ENCODE results near the gene PDE4B.

Gene PDE4B

DNA sequence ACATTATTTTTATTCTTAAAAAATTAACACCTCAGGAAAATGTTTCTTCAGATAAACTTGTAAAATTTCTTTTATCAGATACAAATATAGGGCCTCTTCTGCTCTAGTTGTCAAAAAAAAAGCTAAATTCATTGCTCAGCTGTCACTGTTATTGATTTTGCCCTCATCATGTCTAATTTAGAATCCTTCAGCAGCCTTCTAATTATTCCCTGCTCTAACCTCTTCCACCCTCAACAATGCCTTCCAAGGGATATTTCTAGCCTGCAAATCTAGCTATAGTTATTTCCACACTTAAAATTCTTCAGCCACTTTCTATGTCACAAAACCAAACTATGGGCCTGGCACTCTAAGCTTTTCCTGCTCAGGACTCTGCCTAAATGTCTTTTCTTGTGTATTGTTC, 25.2 kb downstream of the PDE4B start:
- TF ChIP-seq, protein P1, sequence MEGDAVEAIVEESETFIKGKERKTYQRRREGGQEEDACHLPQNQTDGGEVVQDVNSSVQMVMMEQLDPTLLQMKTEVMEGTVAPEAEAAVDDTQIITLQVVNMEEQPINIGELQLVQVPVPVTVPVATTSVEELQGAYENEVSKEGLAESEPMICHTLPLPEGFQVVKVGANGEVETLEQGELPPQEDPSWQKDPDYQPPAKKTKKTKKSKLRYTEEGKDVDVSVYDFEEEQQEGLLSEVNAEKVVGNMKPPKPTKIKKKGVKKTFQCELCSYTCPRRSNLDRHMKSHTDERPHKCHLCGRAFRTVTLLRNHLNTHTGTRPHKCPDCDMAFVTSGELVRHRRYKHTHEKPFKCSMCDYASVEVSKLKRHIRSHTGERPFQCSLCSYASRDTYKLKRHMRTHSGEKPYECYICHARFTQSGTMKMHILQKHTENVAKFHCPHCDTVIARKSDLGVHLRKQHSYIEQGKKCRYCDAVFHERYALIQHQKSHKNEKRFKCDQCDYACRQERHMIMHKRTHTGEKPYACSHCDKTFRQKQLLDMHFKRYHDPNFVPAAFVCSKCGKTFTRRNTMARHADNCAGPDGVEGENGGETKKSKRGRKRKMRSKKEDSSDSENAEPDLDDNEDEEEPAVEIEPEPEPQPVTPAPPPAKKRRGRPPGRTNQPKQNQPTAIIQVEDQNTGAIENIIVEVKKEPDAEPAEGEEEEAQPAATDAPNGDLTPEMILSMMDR (IDR thresholded peaks at IDR 0.05; ENCODE audit: low read depth, low read length, missing control alignments), result no peak
- H3K27me3 ChIP-seq (replicated peaks), result no peaks in the 10 kb centered on the region
- H3K4me3 ChIP-seq (ENCODE audit: low read depth, low read length), result no peak overlapping the region
- no peak for DNase-seq
- no peak overlapping the region for H3K27ac ChIP-seq
- no peaks in the 10 kb centered on the region for H3K36me3 ChIP-seq (replicated peaks)
- in situ Hi-C loops (cut with HindIII; ENCODE audit: low pct_ligation_motif_present, low sequenced_read_pairs), result no loop called here

DNA sequence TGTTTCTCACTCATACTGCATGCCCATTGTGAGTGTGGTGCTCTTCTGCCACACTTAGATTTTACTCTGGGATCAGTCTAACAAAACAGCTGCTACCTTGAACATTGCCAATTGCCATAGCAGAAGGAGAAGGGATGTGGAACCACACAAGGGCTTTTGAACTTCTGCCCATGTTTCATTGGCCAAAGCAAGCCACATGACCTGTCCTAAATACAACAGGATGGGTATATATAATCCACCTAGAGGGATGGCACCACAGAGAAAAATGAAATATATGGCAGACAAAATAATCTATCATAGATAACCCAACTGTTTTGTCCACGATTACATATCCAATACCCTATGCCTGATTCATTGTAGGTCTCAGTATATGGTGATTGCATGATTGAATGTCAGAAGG, 26.3 kb downstream of the PDE4B start:
- Histone ChIP-seq H3K27ac (no peak overlapping the region), H3K36me3 (replicated peaks) (no peaks in the 10 kb centered on the region), H3K4me3 (ENCODE audit: low read depth, low read length) (no peak overlapping the region), H3K27me3 (replicated peaks) (no peaks in the 10 kb centered on the region)
- in situ Hi-C loops (cut with HindIII; ENCODE audit: low pct_ligation_motif_present, low sequenced_read_pairs), result no loop called here
- TF ChIP-seq, protein P1 (IDR thresholded peaks at IDR 0.05; ENCODE audit: low read depth, low read length, missing control alignments), result no peak
- DNase-seq, result no peak

DNA sequence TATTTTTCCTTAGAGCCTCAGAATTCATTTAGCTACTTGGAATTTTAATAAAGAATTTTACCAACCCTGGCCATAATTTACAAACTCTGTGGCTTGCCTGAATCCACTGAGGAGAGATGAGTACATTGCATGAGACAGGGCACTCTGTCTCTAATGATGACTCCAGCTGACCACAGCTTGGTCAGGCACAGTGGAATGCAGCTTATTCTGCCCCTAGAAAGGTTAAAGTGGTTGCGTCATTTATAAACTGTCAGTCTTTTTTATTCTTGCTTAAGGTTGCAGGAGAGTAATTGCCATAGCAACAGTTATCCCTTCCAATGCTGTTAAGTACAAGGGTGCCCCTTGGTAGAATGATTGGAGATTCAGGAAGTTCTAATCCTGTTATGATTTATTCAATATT, 28.3 kb downstream of the PDE4B start:
- peak; percentile 92 for DNase-seq
- in situ Hi-C loops (cut with HindIII; ENCODE audit: low pct_ligation_motif_present, low sequenced_read_pairs), result no loop called here

DNA sequence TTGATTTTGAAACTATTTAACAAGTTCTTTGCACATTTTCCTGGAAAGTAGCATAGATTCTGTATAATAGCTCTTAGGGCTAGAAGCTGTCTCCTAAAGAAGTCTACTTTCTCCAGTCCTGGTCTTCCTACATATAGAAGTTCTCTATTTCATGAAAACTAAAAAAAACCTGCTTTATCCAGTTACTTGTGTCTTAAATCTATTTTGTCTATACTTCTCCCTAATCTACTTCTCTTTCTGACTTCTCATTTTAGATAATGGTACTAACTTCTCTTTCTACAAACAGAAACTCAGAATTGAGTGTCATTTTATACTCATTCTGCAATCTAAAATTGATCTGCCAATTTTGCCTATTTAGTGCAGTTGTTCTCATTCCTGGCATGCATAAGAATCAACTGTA, 28.7 kb downstream of the PDE4B start:
- in situ Hi-C loops (cut with HindIII; ENCODE audit: low pct_ligation_motif_present, low sequenced_read_pairs), result no loop called here
- Histone ChIP-seq H3K36me3 (replicated peaks) (no peaks in the 10 kb centered on the region), H3K27ac (no peak overlapping the region), H3K4me3 (ENCODE audit: low read depth, low read length) (no peak overlapping the region), H3K27me3 (replicated peaks) (no peaks in the 10 kb centered on the region)
- DNase-seq, result no peak
- TF ChIP-seq, protein P1 (IDR thresholded peaks at IDR 0.05; ENCODE audit: low read depth, low read length, missing control alignments), result no peak

More for the DNA sequence above, 28.3 kb downstream of the PDE4B start:
- Histone ChIP-seq H3K4me3 (ENCODE audit: low read depth, low read length) (no peak overlapping the region), H3K36me3 (replicated peaks) (no peaks in the 10 kb centered on the region), H3K27me3 (replicated peaks) (no peaks in the 10 kb centered on the region), H3K27ac (peak overlapping the region; percentile 68)
- TF ChIP-seq, protein P1 (IDR thresholded peaks at IDR 0.05; ENCODE audit: low read depth, low read length, missing control alignments), result no peak

DNA sequence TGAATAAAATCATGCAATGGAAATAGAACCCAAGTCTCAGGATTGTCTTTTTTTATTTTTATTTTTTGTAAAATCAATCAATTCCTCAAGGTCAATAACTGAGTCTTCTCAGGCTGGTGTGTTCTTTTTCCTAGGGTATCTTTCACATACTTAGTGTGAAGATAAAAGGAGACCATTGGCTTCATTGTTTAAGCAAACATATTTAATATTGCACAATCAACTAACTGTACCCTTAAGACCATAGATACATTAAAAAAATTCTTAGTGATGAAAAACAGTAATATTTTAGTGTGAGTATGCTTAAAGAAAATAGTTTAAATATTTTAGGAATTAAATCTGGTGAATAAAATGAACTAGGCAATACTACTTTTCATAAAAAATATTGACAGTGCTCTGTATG, 31.4 kb downstream of the PDE4B start:
- Histone ChIP-seq H3K36me3 (replicated peaks) (no peaks in the 10 kb centered on the region), H3K27ac (no peak overlapping the region), H3K27me3 (replicated peaks) (no peaks in the 10 kb centered on the region), H3K4me3 (ENCODE audit: low read depth, low read length) (no peak overlapping the region)
- DNase-seq, result no peak
- in situ Hi-C loops (cut with HindIII; ENCODE audit: low pct_ligation_motif_present, low sequenced_read_pairs), result no loop called here
- TF ChIP-seq, protein P1 (IDR thresholded peaks at IDR 0.05; ENCODE audit: low read depth, low read length, missing control alignments), result no peak

DNA sequence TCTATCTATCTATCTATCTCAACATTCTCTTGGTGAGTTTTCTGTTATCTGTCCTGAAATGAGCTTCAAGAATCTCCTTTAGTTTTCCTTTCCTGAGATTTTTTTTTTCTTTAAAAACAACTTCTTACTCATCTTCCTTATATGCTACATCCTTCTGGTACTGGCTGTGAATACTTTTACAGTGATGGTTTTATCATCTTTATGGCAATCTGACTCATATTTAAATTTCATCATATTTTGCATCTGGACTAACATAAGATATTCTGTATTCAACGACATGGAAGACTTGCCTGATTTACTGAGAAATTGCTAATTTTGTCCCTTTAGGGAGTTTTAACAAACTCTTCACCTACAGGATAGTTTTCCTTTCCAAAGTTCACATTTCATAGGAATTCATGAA, 33.0 kb downstream of the PDE4B start:
- Histone ChIP-seq H3K4me3 (ENCODE audit: low read depth, low read length) (no peak overlapping the region), H3K27me3 (replicated peaks) (no peaks in the 10 kb centered on the region), H3K36me3 (replicated peaks) (no peaks in the 10 kb centered on the region), H3K27ac (peak overlapping the region; percentile 4)
- in situ Hi-C loops (cut with HindIII; ENCODE audit: low pct_ligation_motif_present, low sequenced_read_pairs), result no loop called here
- DNase-seq, result no peak
- TF ChIP-seq, protein P1 (IDR thresholded peaks at IDR 0.05; ENCODE audit: low read depth, low read length, missing control alignments), result no peak
